ENCODE measurements around the gene FEM1B. TPM values are rescaled to one million over a fixed set of nuclear protein-coding genes. Genes with fewer than 3 reads are reported as not detected.
"Not testable (repeated sequence)": the region's sequence is repeated elsewhere in the genome, so short reads cannot be mapped to it uniquely, and the experiment has no call there.

Gene FEM1B
- total RNA-seq, 1 experiment from 2014 or later = 47.5 TPM

- H3K9me3 ChIP-seq (ENCODE audit: low read length) = no peaks in the 10 kb centered on the region
- no peaks in the 10 kb centered on the region for H4K20me1 ChIP-seq (ENCODE audit: insufficient read depth, low read depth, low read length)
- no peak overlapping the region for H2AFZ ChIP-seq (ENCODE audit: low read length)
- no peak overlapping the region for H3K4me3 ChIP-seq (ENCODE audit: low read length)
- H3K27me3 ChIP-seq (ENCODE audit: low read length) = no peaks in the 10 kb centered on the region
- no peak overlapping the region for H3K4me2 ChIP-seq (ENCODE audit: low read depth, low read length, poor library complexity, severe bottlenecking)
- H3K9me2 ChIP-seq (replicated peaks; ENCODE audit: insufficient read depth, low read length) = no peaks in the 10 kb centered on the region
- H3K27ac ChIP-seq (ENCODE audit: low read length) = no peak overlapping the region
- H3K4me1 ChIP-seq (ENCODE audit: low read length) = peaks cover 19% of the 10 kb centered on the region
- no peaks in the 10 kb centered on the region for H3K36me3 ChIP-seq (ENCODE audit: insufficient read depth, low read length)
- no peak overlapping the region for H3K9ac ChIP-seq (ENCODE audit: low read length)
- H3K79me2 ChIP-seq (ENCODE audit: low read length) = peaks cover 17% of the 10 kb centered on the region
- DNase-seq = no peak
Observed at GRCh38 chr15:68232449-68232848, 45.1 kb upstream of the FEM1B start.

- Histone ChIP-seq H3K9me2 (replicated peaks; ENCODE audit: insufficient read depth, low read length) (no peaks in the 10 kb centered on the region), H3K9me3 (ENCODE audit: low read length) (no peaks in the 10 kb centered on the region), H3K9ac (ENCODE audit: low read length) (no peak overlapping the region), H4K20me1 (ENCODE audit: insufficient read depth, low read depth, low read length) (no peaks in the 10 kb centered on the region), H3K36me3 (ENCODE audit: insufficient read depth, low read length) (no peaks in the 10 kb centered on the region), H2AFZ (ENCODE audit: low read length) (no peak overlapping the region), H3K4me2 (ENCODE audit: low read depth, low read length, poor library complexity, severe bottlenecking) (no peak overlapping the region), H3K27me3 (ENCODE audit: low read length) (no peaks in the 10 kb centered on the region), H3K4me3 (ENCODE audit: low read length) (no peak overlapping the region), H3K4me1 (ENCODE audit: low read length) (peaks cover 15% of the 10 kb centered on the region), H3K27ac (ENCODE audit: low read length) (no peak overlapping the region), H3K79me2 (ENCODE audit: low read length) (peaks cover 12% of the 10 kb centered on the region)
- no peak for DNase-seq
Observed at GRCh38 chr15:68232937-68233336, 44.6 kb upstream of the FEM1B start.

GRCh38 chr15:68234060-68234459 is 43.5 kb upstream of the FEM1B start:
- no peak overlapping the region for H3K4me2 ChIP-seq (ENCODE audit: low read depth, low read length, poor library complexity, severe bottlenecking)
- no peaks in the 10 kb centered on the region for H3K9me2 ChIP-seq (replicated peaks; ENCODE audit: insufficient read depth, low read length)
- H2AFZ ChIP-seq (ENCODE audit: low read length) = no peak overlapping the region
- no peak overlapping the region for H3K9ac ChIP-seq (ENCODE audit: low read length)
- no peaks in the 10 kb centered on the region for H3K9me3 ChIP-seq (ENCODE audit: low read length)
- H3K36me3 ChIP-seq (ENCODE audit: insufficient read depth, low read length) = no peaks in the 10 kb centered on the region
- no peaks in the 10 kb centered on the region for H4K20me1 ChIP-seq (ENCODE audit: insufficient read depth, low read depth, low read length)
- H3K27me3 ChIP-seq (ENCODE audit: low read length) = no peaks in the 10 kb centered on the region
- H3K4me1 ChIP-seq (ENCODE audit: low read length) = peaks cover 12% of the 10 kb centered on the region
- DNase-seq = no peak
- H3K27ac ChIP-seq (ENCODE audit: low read length) = no peak overlapping the region
- H3K79me2 ChIP-seq (ENCODE audit: low read length) = peaks cover 1% of the 10 kb centered on the region
- no peak overlapping the region for H3K4me3 ChIP-seq (ENCODE audit: low read length)

GRCh38 chr15:68234520-68234919 is 43.0 kb upstream of the FEM1B start:
- H3K4me3 ChIP-seq (ENCODE audit: low read length); DNase-seq; H3K9me2 ChIP-seq (replicated peaks; ENCODE audit: insufficient read depth, low read length): not testable (repeated sequence)

GRCh38 chr15:68235022-68235421 is 42.5 kb upstream of the FEM1B start:
- H3K9ac ChIP-seq (ENCODE audit: low read length) = no peak overlapping the region
- no peak overlapping the region for H3K27ac ChIP-seq (ENCODE audit: low read length)
- H3K9me3 ChIP-seq (ENCODE audit: low read length) = no peaks in the 10 kb centered on the region

More at GRCh38 chr15:68234520-68234919, 43.0 kb upstream of the FEM1B start:
- H4K20me1 ChIP-seq (ENCODE audit: insufficient read depth, low read depth, low read length); H3K79me2 ChIP-seq (ENCODE audit: low read length); H3K36me3 ChIP-seq (ENCODE audit: insufficient read depth, low read length); H3K9me3 ChIP-seq (ENCODE audit: low read length); H3K27ac ChIP-seq (ENCODE audit: low read length); H3K4me2 ChIP-seq (ENCODE audit: low read depth, low read length, poor library complexity, severe bottlenecking); H2AFZ ChIP-seq (ENCODE audit: low read length); H3K9ac ChIP-seq (ENCODE audit: low read length); H3K27me3 ChIP-seq (ENCODE audit: low read length): not testable (repeated sequence)
- H3K4me1 ChIP-seq (ENCODE audit: low read length) = peaks cover 12% of the 10 kb centered on the region

GRCh38 chr15:68239025-68239424 is 38.5 kb upstream of the FEM1B start:
- H3K4me1 ChIP-seq (ENCODE audit: low read length) = no peaks in the 10 kb centered on the region; the same call in 1 of the 2 replicates
- no peak overlapping the region for H3K4me3 ChIP-seq (ENCODE audit: low read length)
- no peaks in the 10 kb centered on the region for H3K9me3 ChIP-seq (ENCODE audit: low read length)
- H4K20me1 ChIP-seq (ENCODE audit: insufficient read depth, low read depth, low read length) = no peaks in the 10 kb centered on the region
- no peak overlapping the region for H2AFZ ChIP-seq (ENCODE audit: low read length)
- no peaks in the 10 kb centered on the region for H3K9me2 ChIP-seq (replicated peaks; ENCODE audit: insufficient read depth, low read length)
- H3K79me2 ChIP-seq (ENCODE audit: low read length) = no peaks in the 10 kb centered on the region
- no peaks in the 10 kb centered on the region for H3K27me3 ChIP-seq (ENCODE audit: low read length)
- no peak for DNase-seq
- no peaks in the 10 kb centered on the region for H3K36me3 ChIP-seq (ENCODE audit: insufficient read depth, low read length)
- no peak overlapping the region for H3K27ac ChIP-seq (ENCODE audit: low read length)
- no peak overlapping the region for H3K4me2 ChIP-seq (ENCODE audit: low read depth, low read length, poor library complexity, severe bottlenecking)
- no peak overlapping the region for H3K9ac ChIP-seq (ENCODE audit: low read length)

More at GRCh38 chr15:68235022-68235421, 42.5 kb upstream of the FEM1B start:
- no peak overlapping the region for H3K4me2 ChIP-seq (ENCODE audit: low read depth, low read length, poor library complexity, severe bottlenecking)
- no peaks in the 10 kb centered on the region for H3K79me2 ChIP-seq (ENCODE audit: low read length)
- no peak overlapping the region for H2AFZ ChIP-seq (ENCODE audit: low read length)
- no peaks in the 10 kb centered on the region for H3K9me2 ChIP-seq (replicated peaks; ENCODE audit: insufficient read depth, low read length)
- H3K27me3 ChIP-seq (ENCODE audit: low read length) = no peaks in the 10 kb centered on the region
- no peaks in the 10 kb centered on the region for H3K36me3 ChIP-seq (ENCODE audit: insufficient read depth, low read length)
- DNase-seq = no peak
- H4K20me1 ChIP-seq (ENCODE audit: insufficient read depth, low read depth, low read length) = no peaks in the 10 kb centered on the region
- peaks cover 8% of the 10 kb centered on the region for H3K4me1 ChIP-seq (ENCODE audit: low read length)
- H3K4me3 ChIP-seq (ENCODE audit: low read length) = no peak overlapping the region

- DNase-seq = no peak
- no peaks in the 10 kb centered on the region; the same call in 1 of the 2 replicates for H3K4me1 ChIP-seq (ENCODE audit: low read length)
- H4K20me1 ChIP-seq (ENCODE audit: insufficient read depth, low read depth, low read length) = no peaks in the 10 kb centered on the region
- no peaks in the 10 kb centered on the region for H3K9me2 ChIP-seq (replicated peaks; ENCODE audit: insufficient read depth, low read length)
- H3K4me3 ChIP-seq (ENCODE audit: low read length) = no peak overlapping the region
- H3K4me2 ChIP-seq (ENCODE audit: low read depth, low read length, poor library complexity, severe bottlenecking) = no peak overlapping the region
- no peaks in the 10 kb centered on the region for H3K27me3 ChIP-seq (ENCODE audit: low read length)
- H3K9me3 ChIP-seq (ENCODE audit: low read length) = no peaks in the 10 kb centered on the region
- H3K79me2 ChIP-seq (ENCODE audit: low read length) = no peaks in the 10 kb centered on the region
- H3K27ac ChIP-seq (ENCODE audit: low read length) = no peak overlapping the region
- H3K36me3 ChIP-seq (ENCODE audit: insufficient read depth, low read length) = no peaks in the 10 kb centered on the region
- no peak overlapping the region for H3K9ac ChIP-seq (ENCODE audit: low read length)
- H2AFZ ChIP-seq (ENCODE audit: low read length) = no peak overlapping the region
Observed at GRCh38 chr15:68241088-68241935, 36.2 kb upstream of the FEM1B start.

- Histone ChIP-seq H3K4me2 (ENCODE audit: low read depth, low read length, poor library complexity, severe bottlenecking) (no peak overlapping the region), H3K9me2 (replicated peaks; ENCODE audit: insufficient read depth, low read length) (no peaks in the 10 kb centered on the region), H3K27me3 (ENCODE audit: low read length) (no peaks in the 10 kb centered on the region), H4K20me1 (ENCODE audit: insufficient read depth, low read depth, low read length) (no peaks in the 10 kb centered on the region), H3K9ac (ENCODE audit: low read length) (no peak overlapping the region), H3K4me3 (ENCODE audit: low read length) (no peak overlapping the region), H3K27ac (ENCODE audit: low read length) (no peak overlapping the region), H3K9me3 (ENCODE audit: low read length) (no peaks in the 10 kb centered on the region), H3K79me2 (ENCODE audit: low read length) (no peaks in the 10 kb centered on the region), H3K4me1 (ENCODE audit: low read length) (peaks cover 8% of the 10 kb centered on the region), H2AFZ (ENCODE audit: low read length) (no peak overlapping the region), H3K36me3 (ENCODE audit: insufficient read depth, low read length) (no peaks in the 10 kb centered on the region)
- DNase-seq = no peak
Observed at GRCh38 chr15:68244235-68244634, 33.3 kb upstream of the FEM1B start.
